IPS DF 6.9 (cell line): Measurements from ENCODE around the gene SGIP1.
"Not testable (repeated sequence)": the region's sequence is repeated elsewhere in the genome, so short reads cannot be mapped to it uniquely, and the experiment has no call there.

Experiments used
- DNase-seq: peaks from one replicate; pipeline ENCODE4 v3.0.0-alpha.2; 2013; ENCODE audit warnings: low read depth, low spot score
- H3K27ac ChIP-seq: one replicate; pipeline ENCODE4 v1.5.1; 2013; ENCODE audit warnings: low read length, control low read depth
- H3K27me3 ChIP-seq: 2 replicates; pipeline ENCODE4 v1.6.1; 2013; ENCODE audit warnings: mild to moderate bottlenecking, low read length; ENCODE audit not compliant: control insufficient read depth, insufficient read depth
- H3K36me3 ChIP-seq: 2 replicates; pipeline ENCODE4 v1.6.1; 2013; ENCODE audit warnings: low read length; ENCODE audit not compliant: control insufficient read depth, insufficient read depth
- H3K4me1 ChIP-seq: 2 replicates; pipeline ENCODE4 v1.6.1; 2013; ENCODE audit warnings: low read length; ENCODE audit not compliant: control insufficient read depth, insufficient read depth
- H3K4me3 ChIP-seq: 2 replicates; pipeline ENCODE4 v1.5.1; 2013; ENCODE audit warnings: mild to moderate bottlenecking, low read length
- H3K9me3 ChIP-seq: 2 replicates; pipeline ENCODE4 v1.6.1; 2013; ENCODE audit warnings: low read length, inconsistent platforms; ENCODE audit not compliant: control insufficient read depth, insufficient read depth
- WGBS: extraction: QIAGEN DNeasy Blood & Tissue Kit; methylation state at CpG from one replicate; pipeline ENCODE4 v1.1.7; 2013; ENCODE audit warnings: mixed read lengths, missing lambda C conversion rate; ENCODE audit not compliant: insufficient read length, insufficient coverage; 5-methylcytosine and 5-hydroxymethylcytosine counted together

Gene SGIP1

DNA sequence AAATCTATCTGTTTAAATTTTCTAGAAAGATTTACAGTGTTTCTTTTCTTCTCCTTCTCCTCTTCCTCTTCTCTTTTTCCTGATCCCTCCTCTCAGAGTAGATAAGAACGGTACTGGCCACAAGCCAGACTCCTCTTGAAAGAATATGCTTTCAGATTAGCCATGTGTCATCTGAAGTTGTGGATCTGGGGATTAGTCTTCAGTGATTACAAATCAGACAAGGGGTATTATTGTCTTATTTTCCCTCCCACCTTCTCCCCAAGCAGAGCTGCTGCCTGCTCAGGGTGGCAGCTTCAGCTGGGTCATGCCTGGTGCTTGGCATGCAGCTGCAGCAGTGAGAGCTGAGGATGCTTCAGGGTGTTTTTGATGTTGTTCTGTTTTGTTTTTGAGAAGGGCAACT lies 42.7 kb downstream of the SGIP1 start:
- no peak for DNase-seq
- no CpG with 5 or more reads among the region's 1 CpG for WGBS

DNA sequence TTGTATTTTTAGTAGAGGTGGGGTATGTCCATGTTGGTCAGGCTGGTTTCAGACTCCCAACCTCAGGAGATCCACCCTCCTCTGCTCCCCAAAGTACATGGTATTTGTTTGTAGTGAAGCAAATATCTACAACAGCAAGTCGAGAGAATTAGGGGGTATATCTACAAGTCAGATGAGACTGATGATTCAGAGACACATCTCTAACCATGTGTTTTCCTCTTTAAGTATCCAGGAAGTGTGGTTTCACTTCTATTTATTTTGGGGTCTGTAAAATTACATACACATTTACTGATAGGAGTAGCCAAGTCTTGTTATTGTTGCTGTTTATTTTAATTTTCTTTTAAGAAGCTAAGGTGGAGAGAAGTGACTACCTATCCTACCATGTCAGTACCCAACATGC lies 44.9 kb downstream of the SGIP1 start:
- WGBS = no CpG with 5 or more reads among the region's 1 CpG
- H3K27ac ChIP-seq = no peak overlapping the region

More for the DNA sequence above, 42.7 kb downstream of the SGIP1 start:
- Histone ChIP-seq H3K27ac (no peak overlapping the region), H3K9me3 (no peaks in the 10 kb centered on the region), H3K27me3 (no peaks in the 10 kb centered on the region), H3K4me1 (no peaks in the 10 kb centered on the region), H3K36me3 (no peaks in the 10 kb centered on the region), H3K4me3 (no peak overlapping the region)

DNA sequence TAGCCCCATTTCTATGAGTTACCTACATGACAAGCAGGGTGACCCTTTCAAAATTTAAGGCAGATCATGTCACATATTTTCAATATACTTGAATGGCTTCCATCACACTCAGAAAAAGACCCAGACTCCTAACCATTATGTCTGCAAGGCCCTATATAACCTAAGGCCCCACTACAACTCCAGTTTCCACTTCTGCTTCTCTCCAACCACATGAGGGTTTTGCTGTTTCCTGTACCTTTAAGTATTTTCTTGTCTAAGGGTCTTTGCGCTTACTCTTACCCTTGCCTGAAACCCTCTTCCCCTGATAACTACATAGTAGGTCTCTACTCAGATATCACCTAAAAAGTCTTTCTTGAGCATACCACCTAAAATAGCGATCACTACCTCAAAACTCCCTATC lies 46.1 kb downstream of the SGIP1 start:
- Histone ChIP-seq H3K4me1 (no peaks in the 10 kb centered on the region), H3K27me3 (no peaks in the 10 kb centered on the region), H3K4me3 (no peak overlapping the region), H3K36me3 (no peaks in the 10 kb centered on the region), H3K27ac (no peak overlapping the region), H3K9me3 (no peaks in the 10 kb centered on the region)
- WGBS = no CpG with 5 or more reads among the region's 2 CpGs
- no peak for DNase-seq

More for the DNA sequence above, 44.9 kb downstream of the SGIP1 start:
- no peak for DNase-seq
- H3K4me3 ChIP-seq = no peak overlapping the region
- no peaks in the 10 kb centered on the region for H3K27me3 ChIP-seq
- H3K36me3 ChIP-seq = no peaks in the 10 kb centered on the region
- H3K4me1 ChIP-seq = no peaks in the 10 kb centered on the region
- no peaks in the 10 kb centered on the region for H3K9me3 ChIP-seq

DNA sequence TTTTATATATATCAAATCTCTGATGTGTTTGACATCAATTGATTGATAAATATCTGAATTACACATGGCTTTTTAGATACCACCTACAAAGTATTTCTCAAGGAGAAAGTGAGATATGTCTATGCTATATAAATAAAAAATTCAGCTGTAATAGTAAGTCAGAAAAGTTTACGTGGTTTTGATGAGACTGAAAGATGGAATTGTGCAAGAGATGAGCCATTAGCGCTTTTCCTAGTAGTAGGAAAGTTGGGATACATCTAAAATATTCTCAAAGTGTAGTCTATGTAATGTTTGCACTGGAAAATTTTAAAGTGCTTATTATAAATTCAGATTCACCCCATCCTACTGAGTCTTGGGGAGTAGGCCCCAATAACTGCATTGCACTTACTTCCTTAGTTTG lies 49.1 kb downstream of the SGIP1 start:
- no peak for DNase-seq
- no peak overlapping the region for H3K4me3 ChIP-seq
- no peaks in the 10 kb centered on the region for H3K9me3 ChIP-seq
- H3K27ac ChIP-seq = no peak overlapping the region
- WGBS = no CpG with 5 or more reads among the region's 2 CpGs
- no peaks in the 10 kb centered on the region for H3K4me1 ChIP-seq
- H3K27me3 ChIP-seq = no peaks in the 10 kb centered on the region
- no peaks in the 10 kb centered on the region for H3K36me3 ChIP-seq

DNA sequence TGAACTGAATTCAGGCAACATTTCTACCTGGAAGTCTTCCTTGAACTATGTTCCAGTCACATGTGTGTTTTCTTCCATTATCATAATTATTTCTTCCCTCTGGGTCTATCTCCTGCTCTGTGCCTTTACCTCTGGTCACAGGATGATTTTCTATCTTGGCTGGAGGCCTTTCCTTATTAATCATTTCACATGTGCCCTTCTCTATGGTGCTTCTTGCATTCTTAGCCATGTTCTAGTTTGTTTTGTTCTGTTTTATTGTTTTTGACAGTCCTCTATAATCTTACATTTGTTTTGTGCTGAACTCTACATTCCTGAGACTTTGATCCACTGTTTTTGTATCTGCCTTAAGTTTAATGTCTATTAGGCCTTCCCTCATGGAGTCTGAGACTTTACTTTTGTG lies 51.0 kb downstream of the SGIP1 start:
- DNase-seq = no peak
- Histone ChIP-seq H3K27me3 (no peaks in the 10 kb centered on the region), H3K27ac (no peak overlapping the region), H3K4me1 (no peaks in the 10 kb centered on the region), H3K36me3 (no peaks in the 10 kb centered on the region), H3K4me3 (no peak overlapping the region), H3K9me3 (no peaks in the 10 kb centered on the region)

DNA sequence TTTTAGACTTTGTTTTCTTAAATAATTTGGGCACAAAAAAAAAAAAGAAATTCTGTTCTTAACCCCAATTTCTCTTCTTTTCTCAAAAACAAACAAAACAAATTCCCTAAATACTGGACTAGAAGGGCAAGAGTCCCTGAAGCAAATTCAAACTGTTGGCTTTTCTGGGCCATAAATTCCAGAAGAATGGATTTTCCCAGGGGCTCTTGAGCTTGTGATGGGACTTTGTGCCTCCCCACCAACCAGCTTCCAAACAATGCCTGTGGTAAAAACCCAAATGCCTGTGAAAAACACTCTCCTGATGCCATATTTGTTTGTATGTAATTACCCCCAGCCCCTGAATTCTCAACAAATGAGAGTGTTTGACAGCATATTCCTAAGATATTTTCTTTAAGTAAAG lies 55.4 kb downstream of the SGIP1 start:
- Histone ChIP-seq H3K27ac (no peak overlapping the region), H3K36me3 (no peaks in the 10 kb centered on the region), H3K9me3 (no peaks in the 10 kb centered on the region), H3K27me3 (no peaks in the 10 kb centered on the region), H3K4me1 (no peaks in the 10 kb centered on the region), H3K4me3 (no peak overlapping the region)
- no peak for DNase-seq

DNA sequence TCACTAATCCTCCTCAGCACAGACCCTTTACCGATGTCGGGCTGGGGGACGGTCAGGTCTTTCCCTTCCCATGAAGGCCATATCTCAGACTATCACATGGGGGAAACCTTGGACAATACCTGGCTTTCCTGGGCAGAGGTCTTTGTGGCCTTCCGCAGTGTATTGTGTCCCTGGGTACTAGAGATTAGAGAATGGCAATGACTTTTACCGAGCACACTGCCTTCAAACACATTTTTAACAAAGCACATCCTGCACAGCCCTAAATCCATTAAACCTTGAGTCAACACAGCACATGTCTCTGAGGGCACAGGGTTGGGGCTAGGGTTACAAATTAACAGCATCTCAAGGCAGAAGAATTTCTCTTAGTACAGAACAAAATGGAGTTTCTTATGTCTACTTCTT lies 58.2 kb downstream of the SGIP1 start:
- H3K4me3 ChIP-seq, H3K36me3 ChIP-seq, H3K9me3 ChIP-seq, H3K27ac ChIP-seq, H3K4me1 ChIP-seq, DNase-seq, H3K27me3 ChIP-seq: not testable (repeated sequence)
- WGBS = no CpG with 5 or more reads among the region's 5 CpGs

DNA sequence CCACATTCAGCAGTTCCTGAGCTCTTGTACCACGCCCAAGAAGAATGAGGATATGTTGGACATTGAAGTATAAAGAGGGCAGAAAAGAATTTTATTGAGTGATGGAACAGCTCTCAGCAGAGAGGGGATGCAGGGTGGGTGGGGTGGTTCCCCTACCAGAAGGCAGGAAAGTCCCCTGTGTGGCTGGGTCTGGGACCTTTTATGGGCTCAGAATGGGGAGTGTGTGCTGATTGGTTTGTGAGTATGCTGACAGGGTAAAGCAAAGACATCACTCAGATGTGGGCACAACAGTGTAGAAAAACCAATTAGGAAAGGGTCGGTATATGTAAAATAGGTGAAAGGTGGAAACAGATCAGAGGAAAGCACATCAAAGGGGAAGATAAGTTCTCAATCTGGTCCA lies 62.2 kb downstream of the SGIP1 start:
- Histone ChIP-seq H3K27me3 (no peaks in the 10 kb centered on the region), H3K9me3 (no peaks in the 10 kb centered on the region), H3K4me1 (no peaks in the 10 kb centered on the region), H3K4me3 (no peak overlapping the region), H3K36me3 (no peaks in the 10 kb centered on the region), H3K27ac (no peak overlapping the region)
- no CpG with 5 or more reads among the region's 2 CpGs for WGBS
- no peak for DNase-seq

DNA sequence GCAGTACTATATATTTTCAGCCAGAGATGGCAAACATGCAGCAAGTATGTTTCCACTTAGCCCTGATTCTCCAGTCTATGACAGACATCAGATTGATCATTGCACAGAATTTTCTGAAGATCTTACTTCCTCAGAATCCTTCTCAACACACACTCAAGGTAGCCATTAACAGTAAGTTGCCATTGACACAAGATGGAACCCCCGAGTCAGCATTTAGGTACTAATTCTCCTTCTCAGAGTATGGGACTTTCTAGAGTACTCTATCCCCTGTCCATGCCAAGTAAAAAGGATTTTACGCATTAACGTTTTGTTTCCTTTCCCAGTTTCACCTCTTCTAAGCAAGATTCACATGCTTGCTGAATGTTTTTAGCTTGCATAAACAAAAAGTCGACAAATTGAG lies 63.5 kb downstream of the SGIP1 start:
- Histone ChIP-seq H3K36me3 (no peaks in the 10 kb centered on the region), H3K27me3 (no peaks in the 10 kb centered on the region), H3K9me3 (no peaks in the 10 kb centered on the region), H3K4me3 (no peak overlapping the region), H3K27ac (no peak overlapping the region), H3K4me1 (no peaks in the 10 kb centered on the region)
- DNase-seq = no peak
- WGBS = no CpG with 5 or more reads among the region's 4 CpGs

DNA sequence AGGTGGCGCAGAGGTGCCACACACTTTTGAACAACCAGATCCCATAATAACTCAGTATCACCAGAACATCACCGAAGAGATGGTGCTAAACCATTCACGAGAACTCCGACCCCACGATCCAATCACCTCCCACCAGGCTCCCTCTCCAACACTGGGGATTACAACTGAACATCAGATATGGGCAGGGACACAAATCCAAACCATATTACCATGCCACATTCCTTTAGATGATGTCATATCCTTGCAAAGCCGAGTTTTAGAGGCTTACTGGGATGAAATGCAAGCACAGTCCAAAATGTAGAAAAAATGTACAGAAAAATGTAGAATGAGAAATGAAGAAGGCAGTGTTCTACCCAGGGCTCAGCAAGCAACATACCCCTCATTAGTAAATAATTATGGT lies 64.7 kb downstream of the SGIP1 start:
- Histone ChIP-seq H3K9me3 (no peaks in the 10 kb centered on the region), H3K4me1 (no peaks in the 10 kb centered on the region), H3K4me3 (no peak overlapping the region), H3K27ac (no peak overlapping the region), H3K27me3 (no peaks in the 10 kb centered on the region), H3K36me3 (no peaks in the 10 kb centered on the region)
- WGBS = no CpG with 5 or more reads among the region's 6 CpGs
- DNase-seq = no peak

DNA sequence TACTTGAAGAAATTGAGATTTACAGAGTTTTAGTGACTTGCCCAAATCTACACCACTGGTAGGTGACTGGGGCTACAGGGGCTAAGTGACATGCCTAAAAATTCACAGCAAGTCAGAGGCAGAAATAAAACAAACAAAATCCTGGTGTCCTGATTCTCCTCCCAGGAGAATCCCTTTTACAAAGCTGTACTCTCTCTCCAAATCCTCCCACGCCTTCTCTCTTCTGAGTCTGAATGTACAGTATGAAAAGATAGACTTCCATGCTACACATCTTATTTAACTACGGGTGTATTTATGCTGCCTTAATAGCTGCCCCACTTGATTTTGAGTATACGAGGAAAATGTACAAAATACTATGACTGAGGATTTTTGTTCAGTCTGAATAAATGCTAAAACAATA lies 65.4 kb downstream of the SGIP1 start:
- no CpG with 5 or more reads among the region's 3 CpGs for WGBS

More for the DNA sequence above, 65.4 kb downstream of the SGIP1 start:
- DNase-seq = no peak
- Histone ChIP-seq H3K4me3 (no peak overlapping the region), H3K27me3 (no peaks in the 10 kb centered on the region), H3K4me1 (no peaks in the 10 kb centered on the region), H3K36me3 (no peaks in the 10 kb centered on the region), H3K27ac (no peak overlapping the region), H3K9me3 (no peaks in the 10 kb centered on the region)
